COLO829 (cell line): ENCODE results near the gene TEP1.
A peak's percentile ranks its signal among the peaks of the same experiment; 100 is the strongest.

Experiments used
- DNase-seq: peaks from one replicate; pipeline ENCODE4 v3.0.0; 2012; ENCODE audit warnings: low spot score

Gene TEP1

DNA sequence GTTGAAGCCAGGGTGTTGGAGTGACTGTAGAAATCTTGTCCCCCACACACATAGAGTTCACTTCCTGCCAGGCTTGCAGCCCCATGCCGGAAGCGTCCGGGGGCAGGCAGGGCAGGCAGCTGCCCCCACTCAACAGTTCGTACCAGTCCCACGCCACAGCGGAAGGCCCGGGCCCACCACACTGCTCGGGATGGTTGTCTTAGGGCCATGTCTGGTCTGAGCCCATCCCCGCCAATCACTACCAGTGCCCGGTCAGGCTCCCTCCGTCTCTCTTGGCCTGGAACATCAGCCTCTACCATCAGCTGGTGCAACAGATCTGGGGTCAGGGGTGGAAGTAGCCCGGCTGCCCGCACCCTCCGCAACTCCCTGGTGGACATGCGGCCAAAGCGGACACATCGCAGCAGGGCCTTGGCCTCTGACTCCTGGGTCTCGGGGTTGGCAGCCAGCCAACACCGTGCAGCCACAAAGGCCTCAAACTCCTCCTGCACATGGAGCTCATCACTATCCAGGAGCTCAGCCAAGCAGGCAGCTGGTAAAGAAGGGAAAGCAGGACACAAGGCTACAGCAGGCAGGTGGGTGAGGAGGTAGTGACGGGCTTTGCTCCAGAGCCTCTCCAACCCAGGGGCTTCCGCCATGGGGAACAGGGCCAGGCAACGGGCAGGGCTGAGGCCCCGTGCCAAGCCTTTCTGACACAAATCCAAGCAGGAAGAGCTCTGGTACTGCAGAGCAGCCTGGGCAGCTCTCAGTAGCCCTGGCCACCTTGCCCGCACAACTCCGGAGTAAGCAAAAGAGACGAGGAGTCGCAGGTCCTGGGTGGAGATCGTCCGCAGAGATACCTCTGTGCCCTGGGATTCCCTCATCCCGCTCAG lies 16.7 kb upstream of the TEP1 start:
- DNase-seq: no peak

DNA sequence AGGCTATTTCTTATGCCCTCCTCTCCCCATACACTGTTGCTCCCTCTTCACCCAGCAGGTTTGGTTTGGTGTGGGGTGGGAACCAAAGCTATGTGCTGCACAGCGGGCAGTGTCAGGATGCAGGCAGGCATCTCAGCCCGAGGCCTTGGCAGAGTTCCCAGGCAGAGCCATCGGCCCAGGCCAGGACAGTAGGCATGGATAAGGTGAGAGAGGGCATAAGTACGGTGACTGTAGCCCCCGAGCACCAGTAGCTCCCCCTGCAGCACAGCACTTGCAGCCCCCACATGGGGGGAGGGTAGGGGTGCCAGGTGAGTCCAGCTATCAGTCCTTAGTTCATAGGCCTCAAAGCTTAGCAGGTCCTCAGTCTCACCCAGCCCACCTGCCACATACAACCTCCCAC lies 15.5 kb upstream of the TEP1 start:
- DNase-seq: no peak

DNA sequence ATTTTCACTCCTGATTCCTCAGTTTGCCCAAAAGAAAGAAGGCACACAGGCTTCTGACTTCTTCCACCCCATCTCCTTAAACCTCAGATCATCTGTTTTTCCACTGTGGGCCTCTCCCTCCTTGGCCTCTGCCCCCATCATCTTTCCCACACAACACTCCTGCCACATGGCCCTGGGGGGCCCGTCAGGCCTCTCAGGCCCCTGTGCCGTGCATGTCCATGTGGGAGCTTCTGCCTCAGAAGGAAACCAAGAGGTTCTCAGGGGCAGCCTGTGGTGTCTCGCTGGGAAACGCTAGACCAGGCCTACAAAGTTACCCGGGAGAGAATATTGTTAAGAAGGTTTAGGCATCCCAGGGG lies 14.7 kb upstream of the TEP1 start:
- DNase-seq: no peak

DNA sequence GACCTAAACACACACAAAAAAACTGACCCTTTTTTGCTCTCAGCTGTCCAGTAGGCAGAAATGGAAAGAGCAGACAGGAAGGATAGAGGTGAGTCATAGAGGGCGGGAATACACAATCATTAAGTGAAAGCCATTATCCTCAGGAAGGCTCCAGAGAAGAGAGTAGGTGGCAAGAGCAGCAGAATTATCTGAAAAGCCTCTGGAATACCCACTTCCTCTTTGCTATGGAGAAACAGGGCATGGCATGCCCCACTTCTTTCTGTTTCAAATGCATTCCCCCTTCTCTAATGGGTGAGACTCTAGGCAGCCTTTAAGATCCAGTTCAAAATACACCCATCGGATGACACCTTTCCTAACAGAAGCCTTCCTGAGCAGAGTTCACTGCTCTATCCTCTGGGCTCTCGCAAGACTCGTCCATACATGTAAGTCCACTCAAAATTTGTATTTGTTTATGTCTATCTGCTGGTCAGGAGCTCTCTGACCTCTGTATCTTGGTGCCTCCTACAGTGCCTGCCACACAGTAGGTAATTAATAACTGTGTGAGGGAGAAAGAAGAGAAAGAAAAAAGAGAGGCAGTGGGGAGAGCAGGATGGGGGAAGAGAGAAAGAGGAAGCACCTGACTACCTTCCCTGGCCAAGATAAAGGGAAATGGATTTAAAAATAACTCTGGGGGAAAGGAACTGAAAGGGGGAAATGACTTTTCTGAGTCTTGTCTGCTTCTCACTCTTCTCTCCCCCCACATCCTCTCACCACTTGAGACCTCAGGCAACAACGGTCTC lies 14.1 kb upstream of the TEP1 start:
- peak; percentile 91 for DNase-seq

DNA sequence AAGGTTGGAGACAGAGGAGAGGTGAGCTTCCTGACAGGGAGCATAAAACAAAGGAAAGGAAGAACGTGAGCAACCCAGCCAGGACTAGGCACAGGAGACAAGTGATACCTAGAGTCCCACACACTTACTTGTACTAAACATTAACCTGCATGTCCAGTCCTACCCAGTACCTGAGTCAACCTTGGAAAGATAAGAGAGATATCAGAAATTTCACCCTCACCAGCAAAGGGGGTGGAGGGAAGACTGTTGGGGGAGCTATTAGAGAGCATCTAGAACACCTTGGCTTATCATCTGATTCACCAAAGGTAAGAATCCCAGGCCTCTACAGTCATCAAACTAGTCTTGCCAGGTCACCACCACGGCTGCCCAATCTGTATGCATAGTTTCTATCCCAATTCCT lies 11.6 kb upstream of the TEP1 start:
- DNase-seq: no peak

DNA sequence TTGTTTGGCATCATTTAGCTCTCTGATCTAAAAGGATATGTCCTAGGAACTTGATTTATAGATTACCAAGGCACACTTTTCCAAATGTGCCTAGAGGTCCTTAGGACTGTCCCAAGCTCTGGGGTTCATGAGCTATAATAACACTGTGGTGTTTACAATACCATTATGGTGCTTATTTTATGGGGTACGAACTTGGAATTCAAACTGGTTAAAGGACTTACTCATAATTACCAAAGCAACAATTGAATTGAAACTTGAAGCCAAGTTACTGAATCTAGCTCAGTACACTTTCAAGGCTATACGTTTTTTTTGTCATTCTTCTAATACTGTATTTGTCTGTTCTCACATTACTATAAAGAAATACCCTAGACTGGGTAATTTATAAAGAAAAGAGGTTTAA lies 9.6 kb upstream of the TEP1 start:
- DNase-seq: no peak

DNA sequence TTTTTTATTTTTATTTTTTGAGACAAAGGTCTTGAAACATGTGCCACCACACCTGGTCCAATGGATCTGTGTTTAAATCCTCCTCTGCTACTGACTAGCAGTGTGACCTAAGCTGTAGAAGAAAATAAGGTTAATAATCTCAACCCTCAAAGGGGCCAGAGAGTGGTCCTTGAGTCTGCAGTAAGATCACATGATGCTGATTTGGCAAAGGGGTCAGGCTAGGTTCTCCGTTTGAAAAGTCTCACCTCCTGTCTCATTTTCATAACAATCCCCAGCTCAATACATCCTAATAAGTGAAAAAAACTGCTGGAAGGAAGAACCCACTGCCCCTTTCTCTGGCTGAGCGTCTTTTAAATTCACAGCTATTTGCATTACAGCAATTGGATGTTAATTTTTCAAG lies 8.0 kb upstream of the TEP1 start:
- no peak for DNase-seq

DNA sequence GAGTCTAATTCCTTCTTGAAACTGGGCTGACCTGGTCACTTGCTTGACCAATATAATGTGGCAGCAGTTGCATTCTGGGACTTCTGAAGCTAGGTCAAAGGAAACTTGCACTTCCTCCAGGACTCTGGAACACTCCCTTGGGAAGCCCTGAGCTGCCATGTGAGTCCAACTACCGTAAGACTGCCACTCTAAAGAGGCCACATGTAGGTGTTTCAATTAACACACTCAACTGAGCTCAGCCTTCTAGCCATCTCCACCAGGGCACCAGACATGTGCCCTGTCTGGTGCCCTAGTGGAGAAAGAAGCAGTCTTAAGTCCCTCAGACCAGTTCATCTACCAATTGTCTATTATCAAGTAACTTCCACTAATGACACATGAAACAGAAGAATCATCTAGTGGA lies 6.1 kb upstream of the TEP1 start:
- no peak for DNase-seq

DNA sequence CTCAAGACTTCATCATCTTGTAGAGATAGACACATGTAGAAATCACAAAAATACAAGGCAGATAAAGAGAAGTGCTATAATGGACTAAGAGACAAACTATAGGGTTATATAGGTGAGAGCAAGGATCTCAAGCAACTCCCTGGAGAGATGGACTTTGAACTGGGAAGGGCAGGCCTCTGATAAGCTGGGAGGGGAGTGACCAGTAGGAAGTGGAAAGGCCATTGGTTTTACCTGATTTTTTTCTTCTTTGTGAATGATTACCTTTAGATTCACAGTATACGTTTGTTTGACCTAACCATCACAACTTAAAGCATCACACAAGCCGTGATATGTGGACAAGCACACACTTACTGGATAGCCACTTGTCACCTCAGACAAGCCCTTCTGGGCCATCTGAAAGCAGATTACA lies 5.2 kb upstream of the TEP1 start:
- DNase-seq: no peak

DNA sequence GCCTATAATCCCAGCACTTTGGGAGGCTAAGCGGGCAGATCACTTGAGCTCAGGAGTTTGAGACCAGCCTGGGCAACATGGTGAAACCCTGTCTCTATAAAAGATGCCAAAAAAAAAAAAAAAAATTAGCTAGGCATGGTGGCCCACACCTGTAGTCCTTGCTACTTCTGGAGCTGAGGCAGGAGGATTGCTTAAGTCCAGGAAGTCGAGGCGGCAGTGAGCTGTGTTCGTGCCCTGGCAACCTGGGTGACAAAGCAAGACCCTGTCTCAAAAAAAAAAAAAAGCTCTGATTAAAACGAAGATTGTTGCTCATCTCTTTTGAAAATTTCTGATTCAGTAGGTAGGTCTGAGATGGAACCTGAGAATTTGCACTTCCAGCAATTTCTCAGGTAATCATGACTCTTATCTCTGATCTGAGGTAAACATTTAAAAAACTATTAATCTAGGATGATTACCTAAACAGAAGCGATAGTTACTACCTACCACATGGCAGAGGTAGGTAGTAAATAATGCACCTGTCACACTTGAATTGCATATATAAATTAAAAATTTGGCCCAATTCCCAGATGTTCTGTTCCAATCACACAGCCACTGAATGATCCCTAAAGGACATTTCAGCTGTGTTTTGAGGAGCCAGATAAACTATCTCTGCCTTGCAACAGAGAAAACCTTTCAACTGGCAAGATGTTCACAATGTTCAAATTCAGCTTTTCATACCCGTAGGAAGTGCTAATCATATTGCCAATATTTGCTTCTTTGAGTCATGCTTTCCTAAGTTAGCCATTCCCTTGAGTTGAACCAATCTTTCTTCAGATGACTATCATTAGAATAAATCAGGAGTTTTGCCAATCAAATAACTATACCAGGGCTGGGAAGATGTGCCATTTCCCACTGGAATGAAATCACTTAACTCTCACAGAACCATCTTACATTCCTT lies 4.2 kb upstream of the TEP1 start:
- DNase-seq: no peak

DNA sequence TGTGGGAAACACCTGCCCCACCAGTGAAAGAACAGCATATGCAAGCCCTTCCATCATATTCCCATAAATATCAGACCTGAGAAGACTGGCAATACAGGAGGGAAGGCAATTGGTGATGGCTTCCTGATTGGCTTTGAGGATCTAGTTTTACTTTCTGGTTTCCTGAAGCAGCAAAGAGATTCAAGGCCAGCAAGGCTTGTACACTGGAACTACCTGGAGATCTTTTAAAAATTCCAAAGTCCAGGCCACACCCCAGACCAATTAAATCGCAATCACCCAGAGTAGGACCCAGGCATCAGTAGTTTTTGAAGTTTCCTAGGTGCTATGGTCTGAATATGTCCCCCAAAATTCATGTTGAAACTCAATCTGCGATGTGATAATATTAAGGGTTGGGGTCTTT lies 2.9 kb upstream of the TEP1 start:
- no peak for DNase-seq

DNA sequence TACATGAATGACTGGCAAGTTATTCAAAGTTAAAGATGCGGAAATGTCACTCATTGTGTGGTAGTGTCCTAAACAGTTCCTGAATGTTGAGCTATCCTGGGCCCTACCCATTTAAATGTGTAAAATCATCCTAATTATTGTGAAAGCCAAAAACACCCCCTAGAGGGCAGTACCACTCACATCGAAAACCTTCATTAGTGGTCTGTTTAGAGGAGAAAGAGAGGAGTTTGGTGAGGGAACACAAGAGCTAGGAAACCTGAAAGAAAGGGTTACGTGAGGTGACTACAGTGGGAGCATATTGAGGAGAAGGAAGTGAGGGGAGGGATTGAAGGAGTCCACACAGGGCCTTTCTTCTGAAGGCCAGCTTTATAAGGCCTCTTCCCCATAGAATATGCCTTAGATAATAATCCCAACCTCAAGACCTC lies 2.5 kb upstream of the TEP1 start:
- peak; percentile 51 for DNase-seq

DNA sequence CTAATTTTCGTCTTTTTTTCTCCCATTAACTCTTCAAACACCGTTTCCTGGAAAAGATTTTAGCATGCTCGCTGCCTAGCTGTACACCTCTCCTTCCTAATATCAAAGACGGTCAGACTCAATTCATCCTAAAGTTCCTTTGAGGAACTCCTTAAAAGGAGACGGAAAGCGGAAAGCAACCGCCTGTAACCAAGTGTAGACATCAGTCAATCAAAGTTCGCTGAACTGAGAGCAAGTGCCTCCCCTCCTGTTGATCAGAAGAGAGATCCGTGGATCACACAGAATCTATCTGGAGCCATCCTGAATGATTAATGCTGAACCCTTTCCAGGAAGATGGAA lies 412 bp upstream of the TEP1 start:
- DNase-seq: no peak

DNA sequence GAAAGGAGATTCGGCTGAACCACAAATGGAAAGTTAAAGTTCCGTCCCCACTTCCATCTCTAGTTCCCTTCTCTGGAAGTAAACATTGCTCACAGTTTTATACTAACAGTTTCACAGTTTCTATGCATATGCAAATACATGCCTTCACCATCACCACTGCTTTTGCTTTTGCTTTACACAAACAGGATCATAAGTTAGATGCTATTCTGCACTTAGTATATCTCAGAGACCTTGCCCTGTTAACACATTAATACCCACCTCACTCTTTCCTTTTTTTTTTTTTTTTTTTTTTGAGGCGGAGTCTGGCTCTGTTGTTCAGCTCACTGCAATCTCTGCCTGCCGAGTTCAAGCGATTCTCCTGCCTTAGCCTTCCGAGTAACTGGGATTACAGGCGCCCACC lies 890 bp downstream of the TEP1 start:
- no peak for DNase-seq

DNA sequence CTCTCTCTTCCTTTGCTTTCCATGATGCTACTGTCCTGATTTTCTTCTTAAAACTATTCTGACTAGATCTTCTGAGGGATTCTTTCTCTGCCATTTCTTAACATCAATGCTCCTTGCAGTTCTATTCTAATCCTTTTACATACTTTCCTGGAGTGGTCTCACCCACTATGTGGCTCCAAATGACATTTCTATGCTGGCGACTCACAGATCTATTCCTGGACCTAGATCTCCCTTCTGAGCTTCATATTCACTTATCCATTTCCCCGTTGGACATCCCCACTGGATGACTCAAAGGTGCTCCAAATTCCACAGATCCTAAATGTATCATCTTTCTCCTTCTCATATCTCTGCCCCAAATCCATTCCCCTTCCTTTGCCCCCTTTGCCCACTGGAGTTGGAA lies 4.1 kb downstream of the TEP1 start:
- no peak for DNase-seq

DNA sequence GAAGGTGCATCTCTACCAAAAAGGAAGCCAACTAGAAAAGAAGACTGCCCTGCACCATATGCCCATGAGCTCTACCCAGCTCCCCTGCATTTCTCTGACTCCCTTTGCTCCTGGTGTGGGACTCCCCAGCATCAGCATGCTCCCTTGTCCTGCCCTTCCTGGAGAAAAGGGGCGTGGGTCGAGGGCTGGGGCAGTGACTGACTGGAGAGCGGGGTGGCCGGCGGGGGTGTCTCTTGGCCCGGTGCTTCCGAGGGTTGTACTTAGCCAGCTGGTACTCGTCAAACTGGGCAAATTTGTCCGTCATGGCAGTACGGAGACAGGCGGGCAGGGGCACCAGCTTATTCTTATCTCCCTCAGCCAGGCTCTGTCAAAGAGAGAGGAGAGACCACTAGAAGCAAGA lies 9.8 kb downstream of the TEP1 start:
- DNase-seq: no peak

DNA sequence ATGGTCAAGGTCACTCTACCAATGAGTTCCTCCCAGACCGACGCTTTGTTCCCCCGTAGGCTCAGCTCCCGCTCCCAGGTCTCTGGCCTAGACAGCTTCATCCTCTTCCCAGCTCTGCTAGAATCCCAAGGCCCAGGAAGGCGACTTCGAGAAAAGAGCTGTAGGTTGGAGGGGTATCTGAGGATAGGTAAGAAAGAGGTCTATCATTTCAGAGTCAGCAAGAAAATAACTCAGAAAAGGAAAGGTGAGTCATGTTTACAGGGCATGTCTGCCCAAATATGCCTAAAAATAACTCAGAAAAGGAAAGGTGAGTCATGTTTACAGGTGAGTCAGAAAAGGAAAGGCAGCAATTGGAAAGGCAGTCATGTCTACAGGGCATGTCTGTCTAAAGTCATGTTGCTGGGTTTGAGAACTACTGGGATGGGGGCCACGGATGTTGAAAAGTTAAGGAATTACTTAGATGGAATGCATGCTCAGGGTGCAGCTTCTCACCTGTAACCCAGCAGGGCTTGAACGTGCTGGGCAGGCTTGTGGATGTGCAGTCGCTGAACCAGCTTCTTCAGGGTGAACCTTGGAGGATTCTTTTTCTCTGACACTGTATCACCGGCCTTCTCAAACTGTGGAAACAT lies 12.2 kb downstream of the TEP1 start:
- DNase-seq: no peak

DNA sequence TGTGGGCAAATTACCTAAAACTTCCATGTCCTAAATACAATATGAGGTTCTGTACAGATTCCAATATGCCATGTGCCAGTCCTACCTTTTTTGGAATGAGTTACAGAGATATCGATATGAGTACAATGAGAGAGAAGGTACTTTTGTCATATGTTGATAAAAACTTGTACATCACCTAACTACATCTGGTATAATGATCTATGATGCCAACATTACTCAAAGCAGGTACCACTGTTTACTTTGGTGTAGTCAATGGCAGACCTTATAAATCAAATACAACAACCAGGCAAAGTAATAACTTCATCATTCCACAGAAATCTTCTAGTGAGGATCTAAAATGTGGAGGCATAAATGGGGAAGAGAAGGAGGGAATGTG lies 12.7 kb downstream of the TEP1 start:
- DNase-seq: no peak

DNA sequence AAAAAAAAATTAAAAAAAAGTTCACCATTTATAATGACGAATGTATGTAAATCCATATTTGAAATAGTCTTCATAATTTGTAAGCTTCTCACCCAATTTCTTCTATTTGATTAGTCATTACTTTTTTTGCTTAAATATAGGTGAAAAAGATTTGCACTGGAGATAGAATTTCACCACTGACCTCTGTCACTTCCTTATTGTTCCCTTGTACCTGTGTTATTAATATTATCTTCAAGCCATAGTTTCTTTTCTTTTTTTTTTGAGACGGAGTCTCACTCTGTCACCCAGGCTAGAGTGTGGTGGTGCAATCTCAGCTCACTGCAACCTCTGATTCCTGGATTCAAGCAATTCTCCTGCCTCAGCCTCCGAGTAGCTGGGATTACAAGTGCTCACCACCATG lies 15.8 kb downstream of the TEP1 start:
- no peak for DNase-seq

DNA sequence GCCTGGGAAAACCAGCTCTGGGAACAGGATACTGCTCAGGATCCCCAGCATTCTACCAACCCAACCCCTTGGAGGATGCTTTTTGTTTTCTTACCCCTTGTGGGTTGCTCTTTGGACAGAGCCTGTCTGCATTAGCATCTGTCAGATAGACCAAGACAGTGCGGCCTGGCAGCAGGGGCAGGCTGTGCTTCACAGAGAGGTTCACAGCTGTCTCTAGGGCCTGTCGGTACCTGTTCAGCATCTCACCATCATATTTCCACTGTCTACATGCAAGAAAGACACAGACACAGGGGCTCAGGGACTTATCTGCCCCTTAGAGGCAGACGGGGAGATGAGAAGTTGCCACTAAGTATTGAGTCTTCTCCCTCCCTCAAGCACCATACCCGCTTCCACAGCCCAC lies 21.8 kb downstream of the TEP1 start:
- DNase-seq: no peak

DNA sequence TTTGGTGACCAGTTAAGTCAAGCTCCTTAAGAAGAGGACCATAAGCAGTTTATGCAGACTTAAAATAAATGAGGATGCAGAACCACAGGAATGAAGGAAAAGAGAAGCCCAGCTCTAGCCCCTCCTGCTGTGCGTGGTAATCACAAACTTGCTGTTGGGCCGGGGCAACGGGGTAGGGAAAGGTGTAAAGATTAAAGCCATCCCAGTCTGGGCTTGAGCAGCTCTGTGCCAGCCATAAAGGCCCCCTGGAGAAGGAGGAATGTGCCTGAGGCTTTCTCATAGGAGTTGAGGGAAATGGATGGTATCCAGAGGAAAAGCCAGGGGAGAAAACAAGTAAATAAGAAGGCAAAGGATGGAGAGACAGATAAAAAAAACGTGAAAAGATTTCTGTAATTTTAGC lies 25.1 kb downstream of the TEP1 start:
- DNase-seq: no peak

DNA sequence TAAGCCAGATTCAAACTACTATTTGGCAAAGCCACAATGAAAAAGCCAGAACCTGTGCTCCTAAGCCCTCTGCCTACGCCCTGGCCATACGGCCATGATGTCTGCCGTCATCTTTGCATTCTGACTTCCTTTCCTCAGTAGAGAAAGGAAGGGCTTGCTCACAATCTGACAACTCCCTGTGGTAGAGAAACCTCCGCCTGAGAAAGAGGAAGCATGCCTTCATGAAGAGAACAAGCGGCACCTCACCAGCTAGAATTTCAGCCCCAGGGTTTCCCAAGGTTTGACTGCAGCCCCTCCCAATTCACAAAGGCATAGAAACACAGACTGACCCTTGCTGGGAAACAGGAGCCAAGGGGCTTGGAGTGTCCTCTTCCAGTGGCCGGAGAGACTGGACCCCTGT lies 25.7 kb downstream of the TEP1 start:
- no peak for DNase-seq
